RWPE2 (cell line): ENCODE results near the gene IFNGR1.

ENCODE experiments used
- ATAC-seq: fragments of 200-7000 bp; cut with Tn5 transposase; 3 replicates; pipeline ENCODE4 v1.9.1; 2021; ENCODE audit warnings: low read depth
- DNase-seq: peaks from one replicate; pipeline ENCODE4 v3.0.0-alpha.2; 2020; ENCODE audit warnings: low spot score
- H3K27ac ChIP-seq: fragments of 450-650 bp; 2 replicates; pipeline ENCODE4 v1.5.1; 2017; ENCODE audit warnings: mild to moderate bottlenecking; ENCODE audit not compliant: poor library complexity, severe bottlenecking
- H3K27me3 ChIP-seq: fragments of 250-450 bp; sonication (Bioruptor Pico); 2 replicates; pipeline ENCODE4 v1.5.1; 2021; ENCODE audit warnings: mild to moderate bottlenecking, moderate library complexity; ENCODE audit not compliant: insufficient read depth, poor library complexity, severe bottlenecking
- H3K36me3 ChIP-seq: fragments of 250-450 bp; sonication (Bioruptor Pico); 2 replicates; pipeline ENCODE4 v1.5.1; 2020; ENCODE audit warnings: low read depth, mild to moderate bottlenecking, moderate library complexity
- H3K4me1 ChIP-seq: fragments of 250-450 bp; sonication (Bioruptor Pico); 2 replicates; pipeline ENCODE4 v1.5.1; 2021; ENCODE audit warnings: mild to moderate bottlenecking, moderate library complexity; ENCODE audit not compliant: insufficient read depth, poor library complexity, severe bottlenecking
- H3K4me3 ChIP-seq: fragments of 250-450 bp; sonication (Bioruptor Pico); 2 replicates; pipeline ENCODE4 v1.5.1; 2021; ENCODE audit warnings: mild to moderate bottlenecking, moderate library complexity; ENCODE audit not compliant: severe bottlenecking
- H3K9me3 ChIP-seq: fragments of 250-450 bp; sonication (Bioruptor Pico); 2 replicates; pipeline ENCODE4 v1.5.1; 2021; ENCODE audit warnings: mild to moderate bottlenecking, moderate library complexity; ENCODE audit not compliant: severe bottlenecking
- CTCF ChIP-seq: fragments of 450-650 bp; IDR thresholded peaks from one replicate; pipeline ENCODE4 v1.5.1; 2017; ENCODE audit warnings: mild to moderate bottlenecking, moderate library complexity; ENCODE audit not compliant: poor library complexity, severe bottlenecking

Gene IFNGR1

GRCh38 chr6:137175868-137176245 lies 43.3 kb downstream of the IFNGR1 start:
- ATAC-seq (no peak), DNase-seq (no peak)
- H3K27ac ChIP-seq, result no peak overlapping the region
- H3K9me3 ChIP-seq, result no peaks in the 10 kb centered on the region
- H3K36me3 ChIP-seq, result no peaks in the 10 kb centered on the region
- no peak overlapping the region for H3K4me3 ChIP-seq
- no peak for TF ChIP-seq CTCF
- no peaks in the 10 kb centered on the region for H3K27me3 ChIP-seq
- H3K4me1 ChIP-seq, result no peaks in the 10 kb centered on the region

GRCh38 chr6:137175157-137175867 lies 43.9 kb downstream of the IFNGR1 start:
- TF ChIP-seq CTCF, result no peak
- no peak overlapping the region for H3K27ac ChIP-seq
- H3K36me3 ChIP-seq, result no peaks in the 10 kb centered on the region
- H3K4me3 ChIP-seq, result no peak overlapping the region
- DNase-seq (no peak), ATAC-seq (no peak)
- H3K9me3 ChIP-seq, result no peaks in the 10 kb centered on the region
- no peaks in the 10 kb centered on the region for H3K27me3 ChIP-seq
- H3K4me1 ChIP-seq, result no peaks in the 10 kb centered on the region

GRCh38 chr6:137173501-137173900 lies 45.7 kb downstream of the IFNGR1 start, which contains the start of gene IL22RA2:
Gene IL22RA2 (minus strand): TSS chr6:137173644. CDS start chr6:137161749, 11,895 bp downstream.
- Histone ChIP-seq H3K4me3 (no peak within 1 kb of the TSS), H3K27me3 (no peaks in the 10 kb centered on the region), H3K36me3 (no peaks in the 10 kb centered on the region), H3K4me1 (no peaks in the 10 kb centered on the region), H3K27ac (no peak within 1 kb of the TSS), H3K9me3 (no peaks in the 10 kb centered on the region)
- DNase-seq (no peak), ATAC-seq (no peak)
- no peak for TF ChIP-seq CTCF

GRCh38 chr6:137172734-137173431 lies 46.3 kb downstream of the IFNGR1 start:
- Histone ChIP-seq H3K27ac (no peak overlapping the region), H3K4me3 (no peak overlapping the region)
- no peak for TF ChIP-seq CTCF

More at GRCh38 chr6:137172734-137173431, 46.3 kb downstream of the IFNGR1 start:
- DNase-seq (no peak), ATAC-seq (no peak)
- no peaks in the 10 kb centered on the region for H3K27me3 ChIP-seq
- no peaks in the 10 kb centered on the region for H3K9me3 ChIP-seq
- no peaks in the 10 kb centered on the region for H3K4me1 ChIP-seq
- H3K36me3 ChIP-seq, result no peaks in the 10 kb centered on the region
